SK-N-SH (cell line): Measurements from ENCODE around the gene PAMR1. TPM values are rescaled to one million over a fixed set of nuclear protein-coding genes. Genes with fewer than 3 reads are reported as not detected.

Experiments
- CTCF ChIA-PET: fragments of 300-600, 350-600 bp; formaldehyde crosslinking; extraction: SDS; loops from one replicate; lab custom pipeline; 2021; lab: Yijun Ruan, JAX
- POLR2A ChIA-PET: fragments of 350-600 bp; sonication (Branson Sonifier 250); formaldehyde crosslinking; extraction: SDS; loops from one replicate; lab custom pipeline; 2020; ENCODE audit warnings: antibody characterized with exemption, inconsistent platforms; lab: Yijun Ruan, JAX
- DNase-seq: peaks from one replicate; pipeline ENCODE4 v3.0.0; 2012
- H2AFZ ChIP-seq: fragments of 200-600 bp; sonication (generic); 2 replicates; pipeline ENCODE4 v1.8.1; 2016; ENCODE audit warnings: antibody characterized with exemption, mild to moderate bottlenecking, low read depth
- H3F3A ChIP-seq: fragments of 200-600 bp; sonication (generic); replicated peaks from 2 replicates; pipeline ENCODE3; 2016; ENCODE audit warnings: antibody characterized with exemption, mild to moderate bottlenecking; ENCODE audit not compliant: insufficient read depth
- H3K27ac ChIP-seq, 2 experiments: fragments of 200-500 bp in 1 of 2; fragments of 200-600 bp in 1 of 2; sonication (Bioruptor generic) in 1 of 2; sonication (generic), shearing (Covaris generic) in 1 of 2; 2 replicates each; pipeline versions ENCODE4 v1.5.1 to v1.6.1; 2014 to 2016; ENCODE audit warnings: low read depth in 2 of 2, inconsistent platforms in 1 of 2, low read length in 1 of 2, mild to moderate bottlenecking in 1 of 2, mixed read lengths in 1 of 2
- H3K27me3 ChIP-seq: fragments of 200-600 bp; sonication (generic), shearing (Covaris generic); 2 replicates; pipeline ENCODE4 v1.6.1; 2016; ENCODE audit warnings: mixed run types; ENCODE audit not compliant: insufficient read depth
- H3K36me3 ChIP-seq, 2 experiments: fragments of 200-500 bp in 1 of 2; fragments of 200-600 bp in 1 of 2; sonication (Bioruptor generic) in 1 of 2; sonication (generic) in 1 of 2; replicated peaks in 1 of 2; 2 replicates each; pipeline versions ENCODE3 to v1.5.1; 2014 to 2016; ENCODE audit warnings: low read length in 1 of 2, mild to moderate bottlenecking in 1 of 2; ENCODE audit not compliant: insufficient read depth in 2 of 2, control insufficient read depth in 1 of 2
- H3K4me1 ChIP-seq, 2 experiments: fragments of 200-500 bp in 1 of 2; fragments of 200-600 bp in 1 of 2; sonication (Bioruptor generic) in 1 of 2; sonication (generic), shearing (Covaris generic) in 1 of 2; 2 replicates each; pipeline versions ENCODE4 v1.5.1 to v1.6.1; 2014 to 2016; ENCODE audit warnings: low read depth in 1 of 2, low read length in 1 of 2, mixed run types in 1 of 2; ENCODE audit not compliant: insufficient read depth in 2 of 2, control insufficient read depth in 1 of 2
- H3K4me2 ChIP-seq: fragments of 200-600 bp; sonication (generic), shearing (Covaris generic); 2 replicates; pipeline ENCODE4 v1.6.1; 2017; ENCODE audit warnings: mixed run types
- H3K4me3 ChIP-seq, 2 experiments: fragments of 200-500 bp in 1 of 2; fragments of 200-600 bp in 1 of 2; sonication (Bioruptor generic) in 1 of 2; sonication (generic), shearing (Covaris generic) in 1 of 2; 2 replicates each; pipeline versions ENCODE4 v1.5.1 to v1.8.1; 2014 to 2016; ENCODE audit warnings: low read depth in 2 of 2, inconsistent platforms in 1 of 2, low read length in 1 of 2, mild to moderate bottlenecking in 1 of 2, mixed read lengths in 1 of 2, moderate library complexity in 1 of 2
- H3K79me2 ChIP-seq: fragments of 200-600 bp; sonication (generic); 2 replicates; pipeline ENCODE4 v1.8.1; 2017; ENCODE audit warnings: mild to moderate bottlenecking; ENCODE audit not compliant: insufficient read depth
- H3K9ac ChIP-seq: fragments of 200-600 bp; sonication (generic); 2 replicates; pipeline ENCODE4 v1.6.1; 2017; ENCODE audit warnings: mixed run types
- H3K9me2 ChIP-seq: fragments of 200-600 bp; sonication (generic); 2 replicates; pipeline ENCODE4 v1.6.1; 2017; ENCODE audit warnings: mixed run types
- H3K9me3 ChIP-seq: fragments of 200-600 bp; sonication (generic); 2 replicates; pipeline ENCODE4 v1.6.1; 2017; ENCODE audit warnings: mixed run types, mild to moderate bottlenecking, moderate library complexity
- H4K20me1 ChIP-seq: fragments of 200-600 bp; sonication (generic); 2 replicates; pipeline ENCODE4 v1.6.1; 2017; ENCODE audit warnings: mild to moderate bottlenecking, mixed run types; ENCODE audit not compliant: insufficient read depth
- ELF1 ChIP-seq: IDR thresholded peaks from 2 replicates; pipeline ENCODE4 v1.4.0; 2012
- FOSL2 ChIP-seq: IDR thresholded peaks from 2 replicates; pipeline ENCODE4 v1.4.0; 2012; ENCODE audit warnings: low read depth, mild to moderate bottlenecking, moderate library complexity, borderline replicate concordance
- FOXJ3 ChIP-seq: sonication (generic); formaldehyde crosslinking; IDR thresholded peaks from 2 replicates; pipeline ENCODE4 v1.5.1; 2020; ENCODE audit warnings: mild to moderate bottlenecking, missing genetic modification reagents
- FOXM1 ChIP-seq: IDR thresholded peaks from 2 replicates; pipeline ENCODE4 v1.4.0; 2012; ENCODE audit warnings: low read depth, mild to moderate bottlenecking
- GATA2 ChIP-seq: sonication (generic); formaldehyde crosslinking; IDR thresholded peaks from 2 replicates; pipeline ENCODE4 v1.5.0; 2020; ENCODE audit warnings: mild to moderate bottlenecking, missing genetic modification reagents
- JUND ChIP-seq: IDR thresholded peaks from 2 replicates; pipeline ENCODE4 v1.4.0; 2012
- MEF2A ChIP-seq: IDR thresholded peaks from 2 replicates; pipeline ENCODE4 v1.4.0; 2012; ENCODE audit warnings: low read depth, borderline replicate concordance
- MXI1 ChIP-seq: IDR thresholded peaks from 2 replicates; pipeline ENCODE4 v1.6.1; 2012; ENCODE audit warnings: mild to moderate bottlenecking, low read depth, low read length, improper control_type of control experiment
- NRF1 ChIP-seq: IDR thresholded peaks from 2 replicates; pipeline ENCODE4 v1.6.1; 2012; ENCODE audit warnings: low read depth, mild to moderate bottlenecking, low read length
- POLR2AphosphoS5 ChIP-seq: IDR thresholded peaks from 2 replicates; pipeline ENCODE4 v1.6.1; 2012; ENCODE audit warnings: low read depth, low read length
- RAD21 ChIP-seq: IDR thresholded peaks from 2 replicates; pipeline ENCODE4 v1.6.1; 2012; ENCODE audit warnings: mild to moderate bottlenecking, low read length
- RFX5 ChIP-seq: IDR thresholded peaks from 2 replicates; pipeline ENCODE4 v1.6.1; 2012; ENCODE audit warnings: mild to moderate bottlenecking, improper control_type of control experiment, low read length
- RXRA ChIP-seq: IDR thresholded peaks from 2 replicates; pipeline ENCODE4 v1.4.0; 2012; ENCODE audit warnings: low read depth, mild to moderate bottlenecking, borderline replicate concordance
- SIN3A ChIP-seq: IDR thresholded peaks from 2 replicates; pipeline ENCODE4 v1.6.1; 2012; ENCODE audit warnings: low read depth, mild to moderate bottlenecking, low read length, moderate library complexity, borderline replicate concordance
- TEAD4 ChIP-seq: IDR thresholded peaks from 2 replicates; pipeline ENCODE4 v1.4.0; 2012; ENCODE audit warnings: mild to moderate bottlenecking, borderline replicate concordance; ENCODE audit not compliant: insufficient read depth
- USF1 ChIP-seq: IDR thresholded peaks from 2 replicates; pipeline ENCODE4 v1.4.0; 2012; ENCODE audit warnings: low read depth, borderline replicate concordance
- YY1 ChIP-seq: IDR thresholded peaks from 2 replicates; pipeline ENCODE4 v1.4.0; 2012; ENCODE audit warnings: low read depth, mild to moderate bottlenecking
- ZBTB33 ChIP-seq: IDR thresholded peaks from 2 replicates; pipeline ENCODE4 v1.4.0; 2012; ENCODE audit warnings: low read depth, borderline replicate concordance
- WGBS: methylation state at CpG from one replicate; pipeline ENCODE4 v1.1.6; 2017; ENCODE audit warnings: low lambda C conversion rate; 5-methylcytosine and 5-hydroxymethylcytosine counted together
- polyA plus RNA-seq, 3 experiments: library from polyadenylated mRNA; depleted of rRNA; stranded (reverse); fragments of >200 nt; gene quantifications; 2 replicates each; pipeline ENCODE4 v1.2.3, GENCODE V29; 2012

The PAMR1 gene
- polyA plus RNA-seq, 1 of the 3 experiments (the other 2 are of a cell fraction), result 0.31 TPM

- Histone ChIP-seq H3K27me3 (peaks cover 60% of the 10 kb centered on the region), H3K79me2 (no peaks in the 10 kb centered on the region), H3K9ac (no peak overlapping the region), H3F3A (peaks cover 9% of the 10 kb centered on the region), H3K4me3 (no peak overlapping the region), H3K9me2 (no peaks in the 10 kb centered on the region), H3K4me2 (no peak overlapping the region), H3K4me1 (no peaks in the 10 kb centered on the region), H3K9me3 (no peaks in the 10 kb centered on the region), H3K27ac (no peak overlapping the region), H4K20me1 (no peaks in the 10 kb centered on the region; the same call in 1 of the 2 replicates), H2AFZ (no peak overlapping the region), H3K36me3 (no peaks in the 10 kb centered on the region)
- CTCF ChIA-PET, result interaction anchor here (2.9 kb wide), 1 partner anchor 13 kb away, joined by 10 read pairs; no protein-coding TSS in a partner anchor
- POLR2A ChIA-PET, result no interaction called here
- no peak for DNase-seq
- WGBS, result 36% methylated on average over 4 of the region's 4 CpGs
- TF ChIP-seq FOXJ3 (CRISPR knock-in tag) (no peak), RAD21 (no peak), GATA2 (CRISPR knock-in tag) (no peak), MEF2A (no peak), RFX5 (no peak), SIN3A (no peak), ELF1 (no peak), MXI1 (no peak), ZBTB33 (no peak), TEAD4 (no peak), POLR2AphosphoS5 (no peak), RXRA (no peak), NRF1 (no peak), USF1 (no peak), FOXM1 (no peak), YY1 (no peak), FOSL2 (no peak), JUND (no peak)
Measured at GRCh38 chr11:35425603-35426212, 99.7 kb downstream of the PAMR1 start.
